ENCODE measurements around the gene HELZ. TPM values are rescaled to one million over a fixed set of nuclear protein-coding genes. Genes with fewer than 3 reads are reported as not detected.
"Not testable (repeated sequence)": the region's sequence is repeated elsewhere in the genome, so short reads cannot be mapped to it uniquely, and the experiment has no call there.

Gene HELZ
- polyA plus RNA-seq, 2 donors, result 2.1 to 3.9 TPM

GRCh38 chr17:67200727-67201301 is 44.2 kb downstream of the HELZ start:
- no peak overlapping the region for H3K27ac ChIP-seq (ENCODE audit: low read depth in 2 of 2, low read length in 1 of 2)
- no peaks in the 10 kb centered on the region for H3K4me1 ChIP-seq (ENCODE audit: control insufficient read depth in 2 of 2, insufficient read depth in 2 of 2, low read length in 1 of 2)
- H3K27me3 ChIP-seq (ENCODE audit: control insufficient read depth in 1 of 2, insufficient read depth in 2 of 2, low read length in 2 of 2), result no peaks in the 10 kb centered on the region
- H3K9me3 ChIP-seq (ENCODE audit: control insufficient read depth in 2 of 2, insufficient read depth in 1 of 2, low read depth in 1 of 2, low read length in 1 of 2), result no peaks in the 10 kb centered on the region
- WGBS, 2 donors, result 88 to 91% methylated on average over 4 of the region's 4 CpGs
- H3K36me3 ChIP-seq (ENCODE audit: control insufficient read depth in 2 of 2, insufficient read depth in 2 of 2, low read length in 1 of 2), result peaks cover 0 to 10% of the 10 kb centered on the region in 2 donors
- H3K4me3 ChIP-seq (ENCODE audit: low read depth in 1 of 2, low read length in 2 of 2), result no peak overlapping the region

- Histone ChIP-seq H3K27me3 (ENCODE audit: control insufficient read depth in 1 of 2, insufficient read depth in 2 of 2, low read length in 2 of 2) (no peaks in the 10 kb centered on the region), H3K4me3 (ENCODE audit: low read depth in 1 of 2, low read length in 2 of 2) (no peak overlapping the region), H3K36me3 (ENCODE audit: control insufficient read depth in 2 of 2, insufficient read depth in 2 of 2, low read length in 1 of 2) (peaks cover 0 to 10% of the 10 kb centered on the region in 2 donors), H3K27ac (ENCODE audit: low read depth in 2 of 2, low read length in 1 of 2) (no peak overlapping the region), H3K9me3 (ENCODE audit: control insufficient read depth in 2 of 2, insufficient read depth in 1 of 2, low read depth in 1 of 2, low read length in 1 of 2) (no peaks in the 10 kb centered on the region), H3K4me1 (ENCODE audit: control insufficient read depth in 2 of 2, insufficient read depth in 2 of 2, low read length in 1 of 2) (no peaks in the 10 kb centered on the region)
- WGBS, 2 donors, result 85 to 93% methylated on average over 3 of the region's 3 CpGs
Measured at GRCh38 chr17:67198131-67198530, 46.9 kb downstream of the HELZ start.

- H3K9me3 ChIP-seq (ENCODE audit: control insufficient read depth in 2 of 2, insufficient read depth in 1 of 2, low read depth in 1 of 2, low read length in 1 of 2); H3K4me1 ChIP-seq (ENCODE audit: control insufficient read depth in 2 of 2, insufficient read depth in 2 of 2, low read length in 1 of 2); H3K4me3 ChIP-seq (ENCODE audit: low read depth in 1 of 2, low read length in 2 of 2); H3K36me3 ChIP-seq (ENCODE audit: control insufficient read depth in 2 of 2, insufficient read depth in 2 of 2, low read length in 1 of 2); H3K27ac ChIP-seq (ENCODE audit: low read depth in 2 of 2, low read length in 1 of 2); H3K27me3 ChIP-seq (ENCODE audit: control insufficient read depth in 1 of 2, insufficient read depth in 2 of 2, low read length in 2 of 2): not testable (repeated sequence)
- 88% methylated on average over 3 of the region's 3 CpGs for WGBS, 2 donors
Measured at GRCh38 chr17:67197023-67197422, 48.0 kb downstream of the HELZ start.

- Histone ChIP-seq H3K27me3 (ENCODE audit: control insufficient read depth in 1 of 2, insufficient read depth in 2 of 2, low read length in 2 of 2) (no peaks in the 10 kb centered on the region), H3K4me3 (ENCODE audit: low read depth in 1 of 2, low read length in 2 of 2) (no peak overlapping the region), H3K9me3 (ENCODE audit: control insufficient read depth in 2 of 2, insufficient read depth in 1 of 2, low read depth in 1 of 2, low read length in 1 of 2) (no peaks in the 10 kb centered on the region), H3K4me1 (ENCODE audit: control insufficient read depth in 2 of 2, insufficient read depth in 2 of 2, low read length in 1 of 2) (no peaks in the 10 kb centered on the region), H3K27ac (ENCODE audit: low read depth in 2 of 2, low read length in 1 of 2) (no peak overlapping the region), H3K36me3 (ENCODE audit: control insufficient read depth in 2 of 2, insufficient read depth in 2 of 2, low read length in 1 of 2) (peaks cover 0 to 10% of the 10 kb centered on the region in 2 donors)
- 97% methylated on average over 1 of the region's 1 CpG for WGBS, 2 donors
Measured at GRCh38 chr17:67196422-67196821, 48.6 kb downstream of the HELZ start.

GRCh38 chr17:67194134-67194533 is 50.9 kb downstream of the HELZ start:
- Histone ChIP-seq H3K4me3 (ENCODE audit: low read depth in 1 of 2, low read length in 2 of 2) (no peak overlapping the region), H3K36me3 (ENCODE audit: control insufficient read depth in 2 of 2, insufficient read depth in 2 of 2, low read length in 1 of 2) (peaks cover 0 to 8% of the 10 kb centered on the region in 2 donors), H3K4me1 (ENCODE audit: control insufficient read depth in 2 of 2, insufficient read depth in 2 of 2, low read length in 1 of 2) (no peaks in the 10 kb centered on the region), H3K27ac (ENCODE audit: low read depth in 2 of 2, low read length in 1 of 2) (no peak overlapping the region), H3K9me3 (ENCODE audit: control insufficient read depth in 2 of 2, insufficient read depth in 1 of 2, low read depth in 1 of 2, low read length in 1 of 2) (no peaks in the 10 kb centered on the region), H3K27me3 (ENCODE audit: control insufficient read depth in 1 of 2, insufficient read depth in 2 of 2, low read length in 2 of 2) (no peaks in the 10 kb centered on the region)
- WGBS, 2 donors, result 87% methylated on average over 2 of the region's 2 CpGs

- Histone ChIP-seq H3K4me3 (ENCODE audit: low read depth in 1 of 2, low read length in 2 of 2) (no peak overlapping the region), H3K27ac (ENCODE audit: low read depth in 2 of 2, low read length in 1 of 2) (no peak overlapping the region), H3K27me3 (ENCODE audit: control insufficient read depth in 1 of 2, insufficient read depth in 2 of 2, low read length in 2 of 2) (no peaks in the 10 kb centered on the region), H3K36me3 (ENCODE audit: control insufficient read depth in 2 of 2, insufficient read depth in 2 of 2, low read length in 1 of 2) (no peaks in the 10 kb centered on the region), H3K9me3 (ENCODE audit: control insufficient read depth in 2 of 2, insufficient read depth in 1 of 2, low read depth in 1 of 2, low read length in 1 of 2) (no peaks in the 10 kb centered on the region), H3K4me1 (ENCODE audit: control insufficient read depth in 2 of 2, insufficient read depth in 2 of 2, low read length in 1 of 2) (no peaks in the 10 kb centered on the region)
- WGBS, 2 donors, result 94 to 95% methylated on average over 1 of the region's 1 CpG
Measured at GRCh38 chr17:67187927-67188326, 57.1 kb downstream of the HELZ start.

GRCh38 chr17:67186782-67187181 is 58.2 kb downstream of the HELZ start:
- no peaks in the 10 kb centered on the region for H3K36me3 ChIP-seq (ENCODE audit: control insufficient read depth in 2 of 2, insufficient read depth in 2 of 2, low read length in 1 of 2)
- no peaks in the 10 kb centered on the region for H3K27me3 ChIP-seq (ENCODE audit: control insufficient read depth in 1 of 2, insufficient read depth in 2 of 2, low read length in 2 of 2)
- H3K4me1 ChIP-seq (ENCODE audit: control insufficient read depth in 2 of 2, insufficient read depth in 2 of 2, low read length in 1 of 2), result no peaks in the 10 kb centered on the region
- H3K9me3 ChIP-seq (ENCODE audit: control insufficient read depth in 2 of 2, insufficient read depth in 1 of 2, low read depth in 1 of 2, low read length in 1 of 2), result no peaks in the 10 kb centered on the region
- H3K27ac ChIP-seq (ENCODE audit: low read depth in 2 of 2, low read length in 1 of 2), result no peak overlapping the region
- H3K4me3 ChIP-seq (ENCODE audit: low read depth in 1 of 2, low read length in 2 of 2), result no peak overlapping the region
- 96 to 98% methylated on average over 4 of the region's 4 CpGs for WGBS, 2 donors

- Histone ChIP-seq H3K27ac (ENCODE audit: low read depth in 2 of 2, low read length in 1 of 2) (no peak overlapping the region), H3K9me3 (ENCODE audit: control insufficient read depth in 2 of 2, insufficient read depth in 1 of 2, low read depth in 1 of 2, low read length in 1 of 2) (no peaks in the 10 kb centered on the region), H3K4me3 (ENCODE audit: low read depth in 1 of 2, low read length in 2 of 2) (no peak overlapping the region), H3K4me1 (ENCODE audit: control insufficient read depth in 2 of 2, insufficient read depth in 2 of 2, low read length in 1 of 2) (no peaks in the 10 kb centered on the region), H3K36me3 (ENCODE audit: control insufficient read depth in 2 of 2, insufficient read depth in 2 of 2, low read length in 1 of 2) (no peaks in the 10 kb centered on the region), H3K27me3 (ENCODE audit: control insufficient read depth in 1 of 2, insufficient read depth in 2 of 2, low read length in 2 of 2) (no peaks in the 10 kb centered on the region)
- WGBS, 2 donors, result 69 to 88% methylated on average over 1 of the region's 1 CpG
Measured at GRCh38 chr17:67183531-67183930, 61.5 kb downstream of the HELZ start.

- no peaks in the 10 kb centered on the region for H3K36me3 ChIP-seq (ENCODE audit: control insufficient read depth in 2 of 2, insufficient read depth in 2 of 2, low read length in 1 of 2)
- H3K27ac ChIP-seq (ENCODE audit: low read depth in 2 of 2, low read length in 1 of 2), result no peak overlapping the region
- WGBS, 2 donors, result 97 to 99% methylated on average over 3 of the region's 3 CpGs
- no peaks in the 10 kb centered on the region for H3K9me3 ChIP-seq (ENCODE audit: control insufficient read depth in 2 of 2, insufficient read depth in 1 of 2, low read depth in 1 of 2, low read length in 1 of 2)
- no peak overlapping the region for H3K4me3 ChIP-seq (ENCODE audit: low read depth in 1 of 2, low read length in 2 of 2)
- H3K4me1 ChIP-seq (ENCODE audit: control insufficient read depth in 2 of 2, insufficient read depth in 2 of 2, low read length in 1 of 2), result no peaks in the 10 kb centered on the region
- H3K27me3 ChIP-seq (ENCODE audit: control insufficient read depth in 1 of 2, insufficient read depth in 2 of 2, low read length in 2 of 2), result no peaks in the 10 kb centered on the region
Measured at GRCh38 chr17:67181825-67182224, 63.2 kb downstream of the HELZ start.

GRCh38 chr17:67180275-67180674 is 64.7 kb downstream of the HELZ start:
- no peak overlapping the region for H3K4me3 ChIP-seq (ENCODE audit: low read depth in 1 of 2, low read length in 2 of 2)
- no peaks in the 10 kb centered on the region for H3K4me1 ChIP-seq (ENCODE audit: control insufficient read depth in 2 of 2, insufficient read depth in 2 of 2, low read length in 1 of 2)
- H3K27ac ChIP-seq (ENCODE audit: low read depth in 2 of 2, low read length in 1 of 2), result no peak overlapping the region
- peaks cover 0 to 1% of the 10 kb centered on the region in 2 donors for H3K36me3 ChIP-seq (ENCODE audit: control insufficient read depth in 2 of 2, insufficient read depth in 2 of 2, low read length in 1 of 2)
- WGBS, 2 donors, result 83 to 84% methylated on average over 5 of the region's 5 CpGs
- H3K27me3 ChIP-seq (ENCODE audit: control insufficient read depth in 1 of 2, insufficient read depth in 2 of 2, low read length in 2 of 2), result no peaks in the 10 kb centered on the region
- no peaks in the 10 kb centered on the region for H3K9me3 ChIP-seq (ENCODE audit: control insufficient read depth in 2 of 2, insufficient read depth in 1 of 2, low read depth in 1 of 2, low read length in 1 of 2)

All from esophagus (tissue), 2 donors.